ENCODE data around the gene MPHOSPH10. TPM values are rescaled to one million over a fixed set of nuclear protein-coding genes. Genes with fewer than 3 reads are reported as not detected.
"Not testable (repeated sequence)": the region's sequence is repeated elsewhere in the genome, so short reads cannot be mapped to it uniquely, and the experiment has no call there.

The MPHOSPH10 gene
- total RNA-seq, 1 donor from 2014 or later: 12.1 TPM

DNA sequence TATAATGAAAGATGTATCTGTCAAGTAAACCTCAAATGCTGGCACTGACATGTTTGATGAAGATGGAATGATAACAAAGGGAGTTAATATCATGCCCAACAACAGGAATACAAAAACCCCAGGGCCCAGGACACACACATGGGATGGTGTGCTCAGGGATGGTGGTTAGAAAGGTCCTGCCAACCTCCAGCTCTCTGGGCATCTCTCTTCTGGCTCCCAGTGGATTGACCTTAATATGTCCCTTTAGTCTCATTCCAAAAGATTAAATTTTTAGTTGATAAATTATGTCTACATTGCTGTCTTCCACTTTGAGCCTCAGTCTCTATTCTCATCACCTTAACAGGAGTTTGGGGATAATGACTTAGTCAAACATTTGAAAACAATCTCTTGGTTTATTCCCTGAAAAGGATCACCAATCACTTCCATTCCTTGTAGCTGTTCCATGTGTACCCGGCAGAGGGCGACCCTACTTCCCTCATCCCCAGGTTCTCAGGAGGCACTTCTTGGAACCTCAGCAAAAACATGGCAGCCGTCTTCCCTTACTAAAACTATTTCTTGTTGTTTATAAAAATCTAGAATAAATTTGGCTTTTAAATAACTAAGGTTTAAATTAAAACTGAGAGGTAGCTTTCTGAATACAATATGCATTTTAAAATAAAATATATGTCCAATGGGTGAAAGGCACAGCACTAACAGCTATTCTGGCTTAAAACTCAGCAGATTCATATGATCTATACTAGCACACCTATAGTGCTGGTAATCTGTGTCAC lies 30.1 kb upstream of the MPHOSPH10 start:
- FAIRE-seq: no peak
- peak; percentile 57 for DNase-seq (ENCODE audit: low read depth)
- H3K4me3 ChIP-seq (ENCODE audit: low read depth, low read length): no peak overlapping the region
- no peaks in the 10 kb centered on the region for H3K36me3 ChIP-seq (ENCODE audit: control insufficient read depth, insufficient read depth, low read length)
- no peaks in the 10 kb centered on the region for H3K27me3 ChIP-seq (ENCODE audit: control insufficient read depth, insufficient read depth, low read length)
- TF ChIP-seq, protein P1, sequence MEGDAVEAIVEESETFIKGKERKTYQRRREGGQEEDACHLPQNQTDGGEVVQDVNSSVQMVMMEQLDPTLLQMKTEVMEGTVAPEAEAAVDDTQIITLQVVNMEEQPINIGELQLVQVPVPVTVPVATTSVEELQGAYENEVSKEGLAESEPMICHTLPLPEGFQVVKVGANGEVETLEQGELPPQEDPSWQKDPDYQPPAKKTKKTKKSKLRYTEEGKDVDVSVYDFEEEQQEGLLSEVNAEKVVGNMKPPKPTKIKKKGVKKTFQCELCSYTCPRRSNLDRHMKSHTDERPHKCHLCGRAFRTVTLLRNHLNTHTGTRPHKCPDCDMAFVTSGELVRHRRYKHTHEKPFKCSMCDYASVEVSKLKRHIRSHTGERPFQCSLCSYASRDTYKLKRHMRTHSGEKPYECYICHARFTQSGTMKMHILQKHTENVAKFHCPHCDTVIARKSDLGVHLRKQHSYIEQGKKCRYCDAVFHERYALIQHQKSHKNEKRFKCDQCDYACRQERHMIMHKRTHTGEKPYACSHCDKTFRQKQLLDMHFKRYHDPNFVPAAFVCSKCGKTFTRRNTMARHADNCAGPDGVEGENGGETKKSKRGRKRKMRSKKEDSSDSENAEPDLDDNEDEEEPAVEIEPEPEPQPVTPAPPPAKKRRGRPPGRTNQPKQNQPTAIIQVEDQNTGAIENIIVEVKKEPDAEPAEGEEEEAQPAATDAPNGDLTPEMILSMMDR (IDR thresholded peaks at IDR 0.05; ENCODE audit: insufficient read depth, low read length, severe bottlenecking): peak; percentile 67

DNA sequence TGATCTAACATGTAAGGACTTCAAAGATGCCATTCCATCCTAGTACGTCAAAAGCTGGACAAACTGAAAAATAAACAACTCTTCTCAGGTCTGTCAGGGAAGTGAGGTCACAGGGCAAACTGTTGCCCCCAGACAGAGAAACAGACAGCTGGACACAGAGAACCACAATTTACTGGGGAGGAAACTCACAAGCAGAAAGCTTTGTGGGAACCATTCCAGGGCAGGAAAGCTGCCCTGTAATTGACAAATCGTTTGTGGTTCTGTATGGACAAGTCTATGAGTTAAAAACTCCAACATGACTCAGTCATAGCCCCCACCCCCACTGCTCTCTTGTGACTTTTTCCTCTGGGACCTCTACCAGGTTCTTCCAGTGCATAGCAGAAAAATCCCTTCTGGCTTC lies 28.8 kb upstream of the MPHOSPH10 start:
- Histone ChIP-seq H3K36me3 (ENCODE audit: control insufficient read depth, insufficient read depth, low read length) (no peaks in the 10 kb centered on the region), H3K4me3 (ENCODE audit: low read depth, low read length) (no peak overlapping the region), H3K27me3 (ENCODE audit: control insufficient read depth, insufficient read depth, low read length) (no peaks in the 10 kb centered on the region)
- peak; percentile 78 for DNase-seq (ENCODE audit: low read depth)
- FAIRE-seq: no peak
- TF ChIP-seq, protein P1 (IDR thresholded peaks at IDR 0.05; ENCODE audit: insufficient read depth, low read length, severe bottlenecking): no peak

DNA sequence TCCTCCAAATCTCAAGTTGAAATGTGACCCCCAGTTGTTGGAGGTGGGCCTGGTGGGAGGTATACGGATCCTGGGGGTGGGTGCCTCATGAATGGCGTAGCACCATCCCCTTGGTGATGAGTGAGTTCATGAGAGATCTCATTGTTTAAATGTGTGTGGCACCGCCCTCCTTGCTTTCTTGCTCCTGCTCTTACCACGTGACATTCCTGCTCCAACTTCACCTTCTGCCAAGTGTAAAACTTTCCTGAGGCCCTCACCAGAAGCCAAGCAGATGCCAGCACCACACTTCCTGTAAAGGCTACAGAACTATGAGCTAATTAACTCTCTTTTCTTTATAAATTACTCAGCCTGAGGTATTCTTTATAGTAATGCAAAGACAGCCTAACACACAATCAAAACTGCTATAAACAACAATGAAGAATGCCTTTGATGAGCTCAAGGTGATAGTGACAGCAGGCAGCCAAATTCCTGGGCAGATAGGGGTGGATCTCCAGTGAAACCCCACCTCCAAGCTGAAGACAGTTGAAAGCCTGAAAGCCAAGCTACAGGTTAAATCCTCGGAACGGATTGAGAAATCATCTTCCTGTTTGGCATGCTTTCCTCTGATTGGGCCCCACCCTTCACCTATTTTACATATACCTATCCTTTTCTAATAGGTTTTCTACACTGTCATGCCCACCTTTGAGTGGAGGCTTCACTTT lies 27.3 kb upstream of the MPHOSPH10 start:
- no peaks in the 10 kb centered on the region for H3K27me3 ChIP-seq (ENCODE audit: control insufficient read depth, insufficient read depth, low read length)
- no peak overlapping the region for H3K4me3 ChIP-seq (ENCODE audit: low read depth, low read length)
- FAIRE-seq (no peak), DNase-seq (ENCODE audit: low read depth) (peak; percentile 26)
- no peaks in the 10 kb centered on the region for H3K36me3 ChIP-seq (ENCODE audit: control insufficient read depth, insufficient read depth, low read length)
- TF ChIP-seq, protein P1 (IDR thresholded peaks at IDR 0.05; ENCODE audit: insufficient read depth, low read length, severe bottlenecking): no peak

DNA sequence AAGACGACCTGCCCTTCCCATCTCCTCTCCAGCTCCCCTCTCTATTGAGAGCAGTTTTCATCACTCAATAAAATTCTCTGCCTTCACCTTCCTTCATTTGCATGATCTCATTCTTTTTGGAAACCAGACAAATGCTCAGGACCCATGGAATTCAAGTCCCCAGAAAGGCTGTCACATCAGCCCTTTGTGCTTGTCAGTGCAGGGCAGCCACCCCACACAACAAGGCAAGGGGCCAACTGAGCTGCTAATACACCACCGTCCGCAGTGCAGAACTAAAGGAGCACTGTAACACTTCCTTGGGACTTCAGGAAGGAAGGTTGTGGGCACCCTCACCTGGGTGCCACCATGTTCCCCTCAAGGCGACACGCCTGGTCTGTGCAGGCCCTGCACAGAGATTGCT lies 26.6 kb upstream of the MPHOSPH10 start:
- H3K36me3 ChIP-seq (ENCODE audit: control insufficient read depth, insufficient read depth, low read length): no peaks in the 10 kb centered on the region
- DNase-seq (ENCODE audit: low read depth): no peak
- no peaks in the 10 kb centered on the region for H3K27me3 ChIP-seq (ENCODE audit: control insufficient read depth, insufficient read depth, low read length)
- FAIRE-seq: no peak
- TF ChIP-seq, protein P1 (IDR thresholded peaks at IDR 0.05; ENCODE audit: insufficient read depth, low read length, severe bottlenecking): no peak
- no peak overlapping the region for H3K4me3 ChIP-seq (ENCODE audit: low read depth, low read length)

DNA sequence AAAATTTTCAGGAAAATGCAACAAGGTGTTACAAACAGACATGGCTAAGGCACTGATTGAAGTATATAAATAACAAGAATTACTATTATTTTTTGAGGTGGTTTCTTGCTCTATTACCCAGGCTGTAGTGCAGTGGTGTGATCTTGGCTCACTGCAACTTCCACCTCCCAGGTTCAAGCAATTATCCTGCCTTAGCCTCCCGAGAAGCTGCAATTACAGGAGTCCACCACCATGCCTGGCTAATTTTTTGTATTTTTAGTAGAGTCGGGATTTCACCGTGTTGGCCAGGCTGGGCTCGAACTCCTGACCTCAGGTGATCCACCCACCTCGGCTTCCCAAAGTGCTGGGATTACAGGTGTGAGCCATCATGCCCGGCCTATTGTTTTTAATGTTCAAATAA lies 24.0 kb upstream of the MPHOSPH10 start:
- DNase-seq (ENCODE audit: low read depth); H3K36me3 ChIP-seq (ENCODE audit: control insufficient read depth, insufficient read depth, low read length); H3K27me3 ChIP-seq (ENCODE audit: control insufficient read depth, insufficient read depth, low read length); FAIRE-seq; H3K4me3 ChIP-seq (ENCODE audit: low read depth, low read length): not testable (repeated sequence)

GRCh38 chr2:71108091-71108490 lies 22.3 kb upstream of the MPHOSPH10 start:
- DNase-seq (ENCODE audit: low read depth) (no peak), FAIRE-seq (no peak)
- H3K27me3 ChIP-seq (ENCODE audit: control insufficient read depth, insufficient read depth, low read length): no peaks in the 10 kb centered on the region
- no peak overlapping the region for H3K4me3 ChIP-seq (ENCODE audit: low read depth, low read length)
- H3K36me3 ChIP-seq (ENCODE audit: control insufficient read depth, insufficient read depth, low read length): no peaks in the 10 kb centered on the region
- TF ChIP-seq, protein P1 (IDR thresholded peaks at IDR 0.05; ENCODE audit: insufficient read depth, low read length, severe bottlenecking): no peak
